GM12892 (cell line): ENCODE data around the gene IRAK2.
"Not testable (repeated sequence)": the region's sequence is repeated elsewhere in the genome, so short reads cannot be mapped to it uniquely, and the experiment has no call there.

ENCODE experiments used
- DNase-seq: peaks from one replicate; pipeline ENCODE4 v3.0.0; 2011; ENCODE audit not compliant: insufficient read length
- FAIRE-seq: peaks from 2 replicates; lab custom pipeline; 2011; peaks lifted over from hg19 to GRCh38; lab: Jason Lieb, UNC
- POLR2A ChIP-seq: IDR thresholded peaks from 2 replicates; pipeline ENCODE4 v1.6.1; 2011; ENCODE audit warnings: low read depth, low read length, control low read depth
- POLR2AphosphoS5 ChIP-seq: IDR thresholded peaks from 2 replicates; pipeline ENCODE4 v1.6.1; 2011; ENCODE audit warnings: low read depth, low read length, control low read depth
- TAF1 ChIP-seq: IDR thresholded peaks from 2 replicates; pipeline ENCODE4 v1.6.1; 2011; ENCODE audit warnings: low read depth, mild to moderate bottlenecking, control low read depth, low read length, borderline replicate concordance

Gene IRAK2

DNA sequence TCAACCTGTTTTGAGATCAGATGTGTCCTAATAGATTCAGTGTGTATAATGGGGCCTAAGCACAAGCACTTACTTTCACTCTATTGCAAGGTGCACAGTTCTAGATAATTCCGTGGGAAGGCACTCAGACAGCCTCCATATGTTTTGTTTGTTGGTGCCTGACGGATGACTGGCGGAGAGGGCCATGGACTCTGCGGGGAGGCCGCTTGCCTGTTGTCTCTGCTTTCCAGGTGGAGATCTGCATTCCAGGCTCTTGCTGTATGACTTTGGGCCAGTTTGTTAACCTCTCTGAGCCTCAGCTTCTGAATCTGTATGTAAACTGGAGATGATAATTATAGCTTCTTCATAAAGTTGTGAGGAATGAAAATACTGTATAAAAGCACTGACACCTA lies 1.5 kb downstream of the IRAK2 start:
- no peak for TF ChIP-seq POLR2A
- no peak for TF ChIP-seq POLR2AphosphoS5
- TF ChIP-seq TAF1, result no peak
- DNase-seq, result no peak
- no peak for FAIRE-seq

DNA sequence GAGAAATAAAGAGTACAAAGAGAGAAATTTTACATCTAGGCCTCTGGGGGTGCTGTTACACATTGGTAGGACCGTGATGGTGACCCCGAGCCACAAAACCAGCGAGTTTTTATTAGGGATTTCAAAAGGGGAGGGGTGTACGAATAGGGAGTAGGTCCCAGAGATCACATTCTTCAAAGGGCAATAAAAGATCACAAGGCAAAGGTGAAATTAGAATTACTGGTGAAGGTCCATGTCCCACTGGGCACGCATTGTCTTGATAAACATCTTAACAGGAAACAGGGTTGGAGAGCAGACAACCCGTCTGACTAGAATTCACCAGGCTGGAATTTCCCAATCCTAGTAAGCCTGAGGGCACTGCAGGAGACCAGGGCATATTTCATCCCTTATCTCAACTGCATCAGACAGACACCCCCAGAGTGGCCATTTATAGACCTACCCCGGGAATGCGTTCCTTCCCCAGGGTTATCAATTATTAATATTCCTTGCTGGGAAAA lies 4.3 kb downstream of the IRAK2 start:
- DNase-seq (no peak), FAIRE-seq (no peak)
- TF ChIP-seq POLR2AphosphoS5 (no peak), POLR2A (no peak), TAF1 (no peak)

DNA sequence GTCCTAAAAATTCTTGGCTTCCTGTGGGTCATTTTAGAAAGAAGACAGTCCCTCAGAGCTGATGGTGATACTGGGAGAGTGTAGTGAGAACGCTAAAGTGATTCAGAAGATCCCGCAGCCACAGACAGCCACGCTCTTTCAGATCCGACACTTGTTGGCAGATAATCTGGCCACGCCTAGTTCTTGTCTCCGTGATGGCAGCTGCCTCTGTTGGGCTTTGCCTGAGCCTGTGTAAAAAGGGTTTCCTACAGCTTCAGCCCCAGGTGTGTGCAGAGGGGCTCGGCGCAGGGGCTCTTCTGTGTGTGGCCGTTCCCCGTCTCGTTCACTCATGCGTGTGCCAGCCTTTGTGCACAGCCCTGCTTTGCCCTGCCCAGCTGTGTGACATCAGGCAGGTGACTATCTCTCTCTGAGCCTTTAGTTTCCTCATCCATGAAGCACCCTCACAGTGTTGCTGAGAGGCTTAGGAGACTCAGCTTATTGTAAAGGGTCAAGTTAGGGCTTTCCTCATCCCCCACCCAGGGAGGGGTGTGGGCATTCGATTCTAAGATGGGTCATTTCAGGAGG lies 6.3 kb downstream of the IRAK2 start:
- TF ChIP-seq TAF1, result no peak
- no peak for DNase-seq
- no peak for FAIRE-seq

DNA sequence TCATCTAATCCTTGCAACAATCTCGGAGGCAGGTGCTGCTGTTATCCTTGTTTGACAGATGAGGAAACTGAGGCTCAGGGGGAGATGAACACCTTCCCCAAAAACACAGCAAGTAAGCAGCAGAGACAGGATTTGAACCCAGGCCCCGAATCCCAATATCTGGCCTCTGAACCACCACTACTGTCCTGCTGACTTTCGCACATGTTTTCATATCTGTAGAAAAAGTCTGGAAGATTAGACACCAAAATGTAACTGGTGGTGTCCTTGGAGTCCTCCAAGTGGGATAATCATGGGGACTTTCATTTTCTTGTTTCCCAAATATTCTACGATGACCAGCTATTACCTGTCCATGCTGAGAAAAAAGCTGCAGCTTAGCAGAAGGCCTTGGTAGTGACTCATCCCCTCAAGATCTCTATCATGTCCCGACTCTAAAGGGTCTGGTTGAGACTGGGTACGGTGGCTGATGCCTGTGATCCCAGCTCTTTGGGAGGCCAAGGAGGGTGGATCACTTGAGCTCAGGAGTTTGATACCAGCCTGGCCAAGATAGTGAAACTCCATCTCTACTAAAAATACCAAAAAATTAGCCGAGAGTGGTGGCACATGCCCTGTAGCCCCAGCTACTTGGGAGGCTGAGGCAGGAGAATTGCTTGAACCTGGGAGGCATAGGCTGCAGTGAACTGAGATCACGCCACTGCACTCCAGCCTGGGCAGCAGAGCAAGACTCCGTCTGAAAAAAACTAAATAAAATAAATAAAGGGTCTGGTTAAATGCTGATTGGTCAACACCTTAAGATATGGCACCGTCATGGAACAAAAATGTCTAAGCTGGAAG lies 8.6 kb downstream of the IRAK2 start:
- no peak for TF ChIP-seq POLR2A
- TF ChIP-seq POLR2AphosphoS5, result no peak
- TF ChIP-seq TAF1, result no peak
- FAIRE-seq (no peak), DNase-seq (no peak)

DNA sequence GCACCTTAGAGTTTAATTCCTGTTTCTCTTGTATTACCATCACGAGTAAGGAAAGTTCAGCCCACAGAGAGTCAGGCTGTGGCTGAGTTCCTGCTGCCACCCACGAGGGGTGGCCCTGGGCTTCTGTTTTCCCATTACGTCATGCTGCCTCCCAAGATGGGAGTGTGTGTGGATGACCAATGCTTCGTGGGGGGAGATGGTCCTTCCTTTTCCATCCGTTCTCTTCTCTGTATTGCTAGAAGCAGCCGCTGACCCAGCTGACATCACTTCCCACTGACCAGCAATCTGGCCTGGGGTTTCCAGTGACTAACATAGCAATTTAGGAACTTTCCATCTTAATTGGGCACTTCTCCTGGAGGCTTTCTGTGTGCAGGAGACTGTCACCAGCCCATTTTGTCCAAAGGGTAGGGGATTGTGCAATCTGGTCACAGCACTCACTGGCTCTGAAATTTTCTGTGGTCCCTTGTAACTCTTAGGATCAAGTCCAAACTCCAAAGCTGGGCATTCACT lies 9.3 kb downstream of the IRAK2 start:
- FAIRE-seq, result peak; percentile 30
- TF ChIP-seq POLR2A, result no peak
- no peak for TF ChIP-seq TAF1
- TF ChIP-seq POLR2AphosphoS5, result no peak
- DNase-seq, result no peak

DNA sequence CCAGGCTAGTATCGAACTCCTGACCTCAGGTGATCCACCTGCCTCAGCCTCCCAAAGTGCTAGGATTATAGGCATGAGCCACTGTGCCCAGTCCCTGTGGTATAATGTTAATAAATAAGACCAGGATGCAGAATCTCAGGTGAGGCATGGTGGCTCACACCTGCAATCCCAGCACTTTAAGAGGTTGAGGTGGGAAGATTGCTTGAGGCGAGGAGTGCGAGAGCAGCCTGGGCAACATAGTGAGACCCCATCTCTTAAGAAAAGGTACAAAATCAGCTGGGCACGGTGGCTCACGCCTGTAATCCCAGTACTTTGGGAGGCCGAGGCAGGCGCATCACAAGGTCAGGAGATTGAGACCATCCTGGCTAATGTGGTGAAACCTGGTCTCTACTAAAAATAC lies 10.6 kb downstream of the IRAK2 start:
- not testable (repeated sequence) for FAIRE-seq, DNase-seq

DNA sequence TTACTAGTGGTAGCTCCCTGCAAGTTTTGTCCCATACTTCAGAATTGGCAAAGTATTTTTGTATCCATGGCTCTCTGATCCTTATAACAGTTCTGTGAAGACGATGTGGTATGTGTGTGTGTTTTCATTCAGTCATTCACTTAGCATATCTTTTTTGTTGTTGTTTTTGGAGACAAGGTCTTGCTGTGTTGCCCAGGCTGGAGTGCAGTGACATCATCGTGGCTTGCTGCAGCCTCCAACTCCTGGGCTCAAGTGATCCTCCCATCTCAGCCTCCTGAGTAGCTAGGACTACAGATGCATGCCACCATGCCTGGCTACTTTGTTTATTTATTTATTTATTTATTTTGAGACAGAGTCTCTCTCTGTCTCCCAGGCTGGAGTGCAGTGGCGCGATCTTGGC lies 11.4 kb downstream of the IRAK2 start:
- peak; percentile 70 for FAIRE-seq
- DNase-seq, result not testable (repeated sequence)

DNA sequence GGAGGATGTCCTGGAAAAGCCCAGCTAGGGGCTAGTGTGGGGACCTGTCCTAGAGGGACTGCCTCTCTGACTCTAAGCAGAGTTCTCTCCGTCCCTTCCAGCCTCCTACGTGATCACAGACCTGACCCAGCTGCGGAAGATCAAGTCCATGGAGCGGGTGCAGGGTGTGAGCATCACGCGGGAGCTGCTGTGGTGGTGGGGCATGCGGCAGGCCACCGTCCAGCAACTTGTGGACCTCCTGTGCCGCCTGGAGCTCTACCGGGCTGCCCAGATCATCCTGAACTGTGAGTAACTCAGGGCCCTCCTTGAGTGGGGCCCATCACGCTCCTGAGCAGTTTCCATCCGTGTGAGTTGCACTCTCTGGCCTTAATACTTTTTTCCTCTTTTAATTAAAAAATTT lies 13.0 kb downstream of the IRAK2 start:
- DNase-seq, result no peak
- TF ChIP-seq POLR2A, result no peak
- TF ChIP-seq TAF1, result no peak
- no peak for TF ChIP-seq POLR2AphosphoS5
- FAIRE-seq, result no peak

DNA sequence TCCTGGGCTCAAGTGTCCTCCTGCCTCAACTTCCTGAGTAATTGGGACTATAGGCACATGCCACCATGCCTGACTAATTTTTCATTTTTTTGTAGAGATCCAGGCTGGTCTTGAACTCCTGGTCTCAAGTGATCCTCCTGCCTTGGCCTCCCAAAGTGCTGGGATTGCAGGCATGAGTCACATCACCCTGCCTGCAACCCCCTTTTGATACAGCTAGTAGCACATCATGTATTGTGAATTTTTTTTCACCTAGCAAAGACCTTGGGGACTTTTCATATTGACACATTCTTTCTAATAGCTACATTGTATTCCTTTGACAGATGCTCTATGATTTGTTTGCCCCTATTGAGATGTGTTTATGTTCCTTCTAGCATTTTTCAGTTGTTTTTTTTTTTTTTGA lies 14.2 kb downstream of the IRAK2 start:
- TF ChIP-seq TAF1, result no peak
- no peak for TF ChIP-seq POLR2AphosphoS5
- TF ChIP-seq POLR2A, result no peak
- FAIRE-seq, result no peak
- DNase-seq, result no peak

DNA sequence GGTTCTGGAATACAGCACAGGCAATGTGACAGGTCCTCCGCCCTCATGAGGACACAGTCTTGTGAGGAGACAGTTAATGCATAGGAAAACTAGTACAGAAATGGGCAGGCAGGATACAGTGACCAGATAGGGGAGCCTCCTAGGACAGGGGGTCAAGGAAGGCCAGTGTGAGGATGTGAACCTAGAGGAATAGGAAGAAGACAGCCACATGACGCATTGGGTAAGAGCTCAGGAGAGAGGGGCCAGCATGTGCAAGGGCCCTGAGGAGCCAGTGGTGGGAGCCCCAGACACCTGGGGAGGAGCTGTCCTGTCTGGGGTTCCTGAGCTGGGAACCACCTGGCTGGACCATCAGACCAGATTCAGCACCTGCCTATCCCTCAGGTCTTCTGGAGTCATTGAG lies 15.6 kb downstream of the IRAK2 start:
- TF ChIP-seq POLR2A, result no peak
- TF ChIP-seq POLR2AphosphoS5, result no peak
- TF ChIP-seq TAF1, result no peak
- DNase-seq (no peak), FAIRE-seq (peak; percentile 30)

DNA sequence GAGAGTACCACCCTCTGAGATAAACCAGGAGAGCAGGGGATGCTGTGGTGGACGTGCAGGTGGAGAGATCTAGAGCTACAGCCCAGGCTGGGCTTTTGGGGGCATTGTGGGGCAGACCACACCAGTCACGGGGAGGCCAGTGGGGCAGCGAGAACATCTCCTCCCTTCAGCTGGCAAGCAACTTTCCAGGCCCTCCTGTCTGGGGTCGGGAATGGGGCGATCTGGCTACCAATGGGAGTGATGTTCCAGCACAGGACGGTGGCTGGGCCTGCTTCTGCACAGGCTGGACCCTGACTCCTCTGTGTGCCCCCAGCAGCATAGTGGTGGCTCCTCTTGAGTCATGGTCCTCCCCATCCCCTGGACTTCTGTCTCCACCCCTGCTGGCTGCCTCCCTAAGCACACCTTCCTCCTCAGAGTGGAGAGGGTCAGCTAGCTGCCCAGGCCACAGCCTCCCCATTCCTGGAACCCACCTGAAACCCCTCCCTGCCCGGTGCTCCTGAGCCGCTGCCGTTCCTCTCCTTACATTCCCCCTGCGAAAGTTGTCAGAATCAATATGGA lies 16.1 kb downstream of the IRAK2 start:
- DNase-seq (no peak), FAIRE-seq (peak; percentile 53)

DNA sequence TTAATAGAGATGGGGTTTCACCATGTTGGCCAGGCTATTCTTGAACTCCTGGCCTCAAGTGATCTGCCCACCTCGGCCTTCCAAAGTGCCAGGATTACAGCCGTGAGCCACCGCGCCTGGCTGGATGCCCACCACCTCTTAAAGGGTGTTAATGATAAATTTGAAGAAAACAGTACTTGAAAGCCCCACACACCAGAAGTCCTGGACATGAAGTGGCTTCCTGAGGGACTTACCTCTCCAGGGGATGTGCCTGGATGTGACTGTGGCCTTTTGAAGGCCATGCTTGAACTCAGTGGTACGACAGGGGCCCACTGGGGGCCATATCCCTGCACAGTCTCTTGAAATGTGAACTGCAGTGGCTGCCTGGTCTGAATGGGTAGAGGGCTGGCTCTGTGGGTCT lies 18.2 kb downstream of the IRAK2 start:
- no peak for TF ChIP-seq TAF1
- TF ChIP-seq POLR2AphosphoS5, result no peak
- no peak for TF ChIP-seq POLR2A
- DNase-seq (no peak), FAIRE-seq (no peak)

More for the DNA sequence above, 16.1 kb downstream of the IRAK2 start:
- TF ChIP-seq POLR2A (no peak), TAF1 (no peak), POLR2AphosphoS5 (no peak)
